Cerebellar cortex (tissue), 1 donor: ENCODE results near the gene TEX13D.

Experiments used
- DNase-seq: peaks from one replicate; pipeline ENCODE4 v3.0.0-alpha.2; 2015; ENCODE audit warnings: low spot score

Gene TEX13D

GRCh38 chrX:124348182-124348581 lies 15.7 kb downstream of the TEX13D start:
- no peak for DNase-seq

- no peak for DNase-seq
Observed at GRCh38 chrX:124348885-124349453, 16.5 kb downstream of the TEX13D start.

GRCh38 chrX:124354648-124355047 lies 22.2 kb downstream of the TEX13D start:
- DNase-seq, result no peak

GRCh38 chrX:124358800-124359383 lies 26.4 kb downstream of the TEX13D start:
- no peak for DNase-seq

- no peak for DNase-seq
Observed at GRCh38 chrX:124362072-124362471, 29.6 kb downstream of the TEX13D start.

- no peak for DNase-seq
Observed at GRCh38 chrX:124362761-124363160, 30.3 kb downstream of the TEX13D start.

GRCh38 chrX:124369722-124370121 lies 37.3 kb downstream of the TEX13D start:
- DNase-seq, result no peak

- no peak for DNase-seq
Observed at GRCh38 chrX:124373348-124373747, 40.9 kb downstream of the TEX13D start.

- DNase-seq, result no peak
Observed at GRCh38 chrX:124378643-124379042, 46.2 kb downstream of the TEX13D start.

- DNase-seq, result no peak
Observed at GRCh38 chrX:124383354-124383753, 50.9 kb downstream of the TEX13D start.

GRCh38 chrX:124386401-124386800 lies 53.9 kb downstream of the TEX13D start:
- DNase-seq, result no peak
